PFSK-1 (cell line): ENCODE data around the gene COQ6.

Experiments used
- FOXP2 ChIP-seq: optimal IDR thresholded peaks from 2 replicates; pipeline ENCODE3; 2011; ENCODE audit warnings: borderline replicate concordance, control low read depth, inconsistent platforms; ENCODE audit not compliant: insufficient read depth; ENCODE audit errors: extremely low read length, extremely low read depth
- POLR2AphosphoS5 ChIP-seq: IDR thresholded peaks from 2 replicates; pipeline ENCODE4 v1.6.1; 2012; ENCODE audit warnings: low read depth, mild to moderate bottlenecking, control low read depth, low read length, moderate library complexity
- REST ChIP-seq, 2 experiments: IDR thresholded peaks; 2 replicates each; pipeline versions ENCODE4 v1.6.1 to v1.8.0; 2011 to 2012; ENCODE audit warnings: low read depth in 2 of 2, low read length in 2 of 2, control low read depth in 1 of 2, inconsistent platforms in 1 of 2, mild to moderate bottlenecking in 1 of 2, moderate library complexity in 1 of 2; ENCODE audit not compliant: insufficient read depth in 1 of 2
- SIN3A ChIP-seq: IDR thresholded peaks from 2 replicates; pipeline ENCODE4 v1.6.1; 2012; ENCODE audit warnings: mild to moderate bottlenecking, low read length, moderate library complexity, borderline replicate concordance; ENCODE audit not compliant: insufficient read depth
- TAF1 ChIP-seq: IDR thresholded peaks from 2 replicates; pipeline ENCODE4 v1.6.1; 2012; ENCODE audit warnings: low read length, control low read depth, borderline replicate concordance; ENCODE audit not compliant: insufficient read depth

Gene COQ6

GRCh38 chr14:73958591-73958990 is 8.5 kb downstream of the COQ6 start:
- no peak for TF ChIP-seq SIN3A
- TF ChIP-seq TAF1: no peak
- no peak for TF ChIP-seq FOXP2
- no peak for TF ChIP-seq POLR2AphosphoS5
- no peak for TF ChIP-seq REST (IDR thresholded peaks at IDR 0.05; ENCODE audit: insufficient read depth in 1 of 2, low read depth in 2 of 2, low read length in 2 of 2)

GRCh38 chr14:73961192-73961591 is 11.1 kb downstream of the COQ6 start:
- no peak for TF ChIP-seq FOXP2
- TF ChIP-seq TAF1: no peak
- no peak for TF ChIP-seq SIN3A
- no peak for TF ChIP-seq POLR2AphosphoS5
- TF ChIP-seq REST (IDR thresholded peaks at IDR 0.05; ENCODE audit: insufficient read depth in 1 of 2, low read depth in 2 of 2, low read length in 2 of 2): no peak

- TF ChIP-seq FOXP2 (no peak), SIN3A (no peak), REST (IDR thresholded peaks at IDR 0.05; ENCODE audit: insufficient read depth in 1 of 2, low read depth in 2 of 2, low read length in 2 of 2) (no peak), TAF1 (no peak), POLR2AphosphoS5 (no peak)
Measured at GRCh38 chr14:73965216-73965615, 15.1 kb downstream of the COQ6 start.

GRCh38 chr14:73968885-73969284 is 18.8 kb downstream of the COQ6 start:
- TF ChIP-seq POLR2AphosphoS5: no peak
- no peak for TF ChIP-seq FOXP2
- TF ChIP-seq SIN3A: no peak
- no peak for TF ChIP-seq REST (IDR thresholded peaks at IDR 0.05; ENCODE audit: insufficient read depth in 1 of 2, low read depth in 2 of 2, low read length in 2 of 2)
- TF ChIP-seq TAF1: no peak

GRCh38 chr14:73973497-73973896 is 23.4 kb downstream of the COQ6 start:
- TF ChIP-seq SIN3A: no peak
- no peak for TF ChIP-seq REST (IDR thresholded peaks at IDR 0.05; ENCODE audit: insufficient read depth in 1 of 2, low read depth in 2 of 2, low read length in 2 of 2)
- no peak for TF ChIP-seq FOXP2
- no peak for TF ChIP-seq TAF1
- TF ChIP-seq POLR2AphosphoS5: no peak
